Trophoblast cell (in vitro differentiated cells and primary cell): Measurements from ENCODE around the gene DIS3L2.

ENCODE experiments used
- DNase-seq, 2 donors: peaks; one replicate each; pipeline ENCODE4 v3.0.0-alpha.2; 2016
- H2AFZ ChIP-seq: 2 replicates; pipeline ENCODE4 v1.6.1; 2013; ENCODE audit warnings: low read length, moderate library complexity, mild to moderate bottlenecking; ENCODE audit not compliant: insufficient read depth, poor library complexity
- H2AK5ac ChIP-seq: 2 replicates; pipeline ENCODE4 v1.6.1; 2013; ENCODE audit warnings: mild to moderate bottlenecking, low read length
- H2BK120ac ChIP-seq: 2 replicates; pipeline ENCODE4 v1.6.1; 2013; ENCODE audit warnings: low read length, mild to moderate bottlenecking, moderate library complexity; ENCODE audit not compliant: insufficient read depth, poor library complexity
- H2BK12ac ChIP-seq: 2 replicates; pipeline ENCODE4 v1.6.1; 2013; ENCODE audit warnings: mild to moderate bottlenecking, low read length, moderate library complexity
- H2BK5ac ChIP-seq: 2 replicates; pipeline ENCODE4 v1.6.1; 2013; ENCODE audit warnings: low read length, low read depth, moderate library complexity, mild to moderate bottlenecking; ENCODE audit not compliant: poor library complexity
- H3K14ac ChIP-seq: 2 replicates; pipeline ENCODE4 v1.6.1; 2013; ENCODE audit warnings: mild to moderate bottlenecking, low read length
- H3K18ac ChIP-seq: 2 replicates; pipeline ENCODE4 v1.6.1; 2013; ENCODE audit warnings: mild to moderate bottlenecking, low read length
- H3K23ac ChIP-seq: 2 replicates; pipeline ENCODE4 v1.6.1; 2013; ENCODE audit warnings: low read length
- H3K27ac ChIP-seq: 2 replicates; pipeline ENCODE4 v1.5.1; 2013; ENCODE audit warnings: low read depth, mild to moderate bottlenecking, inconsistent platforms, low read length, moderate library complexity
- H3K27me3 ChIP-seq: 2 replicates; pipeline ENCODE4 v1.6.1; 2013; ENCODE audit warnings: inconsistent platforms, mild to moderate bottlenecking, low read length, moderate library complexity; ENCODE audit not compliant: insufficient read depth
- H3K36me3 ChIP-seq, 2 experiments: 1 replicate in 1 of 2; 2 replicates in 1 of 2; pipeline ENCODE4 v1.6.1; 2013; ENCODE audit warnings: low read length in 2 of 2, mild to moderate bottlenecking in 2 of 2, moderate library complexity in 1 of 2; ENCODE audit not compliant: insufficient read depth in 2 of 2, control insufficient read depth in 1 of 2
- H3K4ac ChIP-seq: 2 replicates; pipeline ENCODE4 v1.6.1; 2013; ENCODE audit warnings: low read depth, mild to moderate bottlenecking, low read length, moderate library complexity
- H3K4me1 ChIP-seq, 2 experiments: 1 replicate in 1 of 2; 2 replicates in 1 of 2; pipeline ENCODE4 v1.6.1; 2013; ENCODE audit warnings: low read length in 2 of 2, mild to moderate bottlenecking in 2 of 2, moderate library complexity in 1 of 2; ENCODE audit not compliant: insufficient read depth in 2 of 2, control insufficient read depth in 1 of 2
- H3K4me2 ChIP-seq: 2 replicates; pipeline ENCODE4 v1.6.1; 2013; ENCODE audit warnings: inconsistent platforms, mild to moderate bottlenecking, low read length, moderate library complexity
- H3K4me3 ChIP-seq: 2 replicates; pipeline ENCODE4 v1.5.1; 2013; ENCODE audit warnings: mild to moderate bottlenecking, low read depth, low read length, inconsistent platforms
- H3K79me1 ChIP-seq: one replicate; pipeline ENCODE4 v1.6.1; 2013; ENCODE audit warnings: low read length
- H3K79me2 ChIP-seq: 2 replicates; pipeline ENCODE4 v1.6.1; 2013; ENCODE audit warnings: low read length, mild to moderate bottlenecking; ENCODE audit not compliant: control insufficient read depth, insufficient read depth, poor library complexity
- H3K9ac ChIP-seq: 2 replicates; pipeline ENCODE4 v1.6.1; 2013; ENCODE audit warnings: mild to moderate bottlenecking, low read length
- H3K9me3 ChIP-seq: 2 replicates; pipeline ENCODE4 v1.6.1; 2013; ENCODE audit warnings: low read depth, mild to moderate bottlenecking, control low read depth, inconsistent platforms, low read length; ENCODE audit not compliant: insufficient read depth
- H4K12ac ChIP-seq: 2 replicates; pipeline ENCODE4 v1.6.1; 2013; ENCODE audit warnings: low read depth, mild to moderate bottlenecking, low read length, moderate library complexity
- H4K8ac ChIP-seq: 2 replicates; pipeline ENCODE4 v1.6.1; 2013; ENCODE audit warnings: low read depth, mild to moderate bottlenecking, low read length, moderate library complexity
- H4K91ac ChIP-seq: one replicate; pipeline ENCODE4 v1.6.1; 2013; ENCODE audit warnings: low read depth, mild to moderate bottlenecking, low read length, moderate library complexity
- WGBS: extraction: QIAGEN DNeasy Blood & Tissue Kit; methylation state at CpG from one replicate; pipeline ENCODE4 v1.1.7; 2013; ENCODE audit warnings: missing lambda C conversion rate; ENCODE audit not compliant: insufficient read length, insufficient coverage; ENCODE audit errors: extremely low coverage; 5-methylcytosine and 5-hydroxymethylcytosine counted together

DIS3L2 gene

DNA sequence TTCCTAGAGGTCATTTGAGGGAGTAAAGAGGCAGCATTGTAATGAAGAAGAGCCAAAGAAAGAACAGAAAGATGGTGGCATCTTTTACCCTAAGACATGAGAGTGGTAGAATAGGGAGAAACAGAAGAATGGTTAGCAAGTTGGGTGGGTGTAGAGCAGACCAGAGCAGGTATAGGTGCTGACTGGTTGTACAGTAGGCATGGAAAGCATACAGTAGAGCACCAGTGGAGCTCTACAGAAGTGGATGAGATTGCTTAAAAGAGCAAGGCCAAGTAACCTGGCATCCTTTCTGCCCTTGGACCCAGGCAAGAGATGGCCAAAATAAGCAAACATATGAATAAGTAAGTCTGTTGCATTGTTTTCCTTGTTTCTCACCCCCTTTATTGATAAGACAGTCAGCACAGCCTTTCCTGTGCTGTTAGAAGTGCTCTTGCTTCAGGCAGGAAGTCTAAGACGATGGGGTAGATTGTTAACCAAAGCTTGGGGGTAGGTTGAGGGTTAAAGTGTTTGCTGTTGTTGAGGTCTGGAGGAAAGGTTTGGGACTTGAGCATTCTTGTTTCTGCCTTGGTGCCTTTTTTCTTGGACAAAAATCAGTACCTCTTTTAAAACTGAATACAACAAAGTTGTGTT is 76.9 kb downstream of the DIS3L2 start:
- no peak overlapping the region for H4K8ac ChIP-seq
- no peaks in the 10 kb centered on the region for H3K4me1 ChIP-seq
- no peak overlapping the region for H3K4ac ChIP-seq
- WGBS: no CpG with 5 or more reads among the region's 1 CpG
- no peak overlapping the region for H3K27ac ChIP-seq
- no peak for DNase-seq
- H3K79me1 ChIP-seq: no peaks in the 10 kb centered on the region
- H2AFZ ChIP-seq: no peak overlapping the region
- H3K4me2 ChIP-seq: no peak overlapping the region
- H3K27me3 ChIP-seq: no peaks in the 10 kb centered on the region
- H3K23ac ChIP-seq: no peak overlapping the region
- no peak overlapping the region for H2BK12ac ChIP-seq
- H4K12ac ChIP-seq: no peak overlapping the region
- no peaks in the 10 kb centered on the region for H3K79me2 ChIP-seq
- H2BK5ac ChIP-seq: no peak overlapping the region
- H3K9ac ChIP-seq: no peak overlapping the region
- no peak overlapping the region for H3K4me3 ChIP-seq
- H2BK120ac ChIP-seq: no peak overlapping the region
- no peak overlapping the region for H4K91ac ChIP-seq
- no peaks in the 10 kb centered on the region for H3K36me3 ChIP-seq
- no peak overlapping the region for H2AK5ac ChIP-seq
- no peak overlapping the region for H3K18ac ChIP-seq
- no peak overlapping the region for H3K14ac ChIP-seq
- no peaks in the 10 kb centered on the region for H3K9me3 ChIP-seq

DNA sequence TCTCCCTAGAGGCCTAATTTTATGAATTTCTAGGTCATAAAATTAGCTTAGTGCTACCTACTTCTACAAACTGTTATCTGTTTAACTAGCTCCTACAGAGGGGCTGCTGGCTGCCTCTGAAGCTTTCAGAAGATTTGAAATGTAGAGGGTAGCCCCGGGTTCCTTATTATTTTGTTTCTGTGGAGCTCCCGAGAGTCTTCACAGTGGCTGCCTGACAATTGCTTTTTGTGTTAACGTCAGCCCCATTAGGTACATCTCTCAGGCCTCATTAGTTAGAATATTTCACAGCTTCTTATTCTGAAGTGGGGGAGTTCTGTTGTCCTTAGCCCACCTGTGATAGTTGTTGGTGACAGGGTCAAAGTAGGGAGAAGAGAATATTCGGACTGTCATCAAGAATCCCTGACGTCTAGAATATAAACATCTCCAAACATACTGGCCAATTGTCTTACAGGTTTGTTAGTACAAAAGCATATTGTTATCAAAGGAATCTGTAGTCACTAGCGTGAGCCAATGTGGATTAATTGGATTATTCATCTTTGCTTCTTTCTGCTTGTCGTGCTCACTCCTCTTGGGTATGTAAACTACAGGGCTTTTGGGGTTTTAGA is 77.5 kb downstream of the DIS3L2 start:
- Histone ChIP-seq H2AFZ (no peak overlapping the region), H3K14ac (no peak overlapping the region), H3K4me2 (no peak overlapping the region), H3K36me3 (no peaks in the 10 kb centered on the region), H3K4me1 (no peaks in the 10 kb centered on the region), H4K8ac (no peak overlapping the region), H3K79me1 (no peaks in the 10 kb centered on the region), H3K9ac (no peak overlapping the region), H3K27me3 (no peaks in the 10 kb centered on the region), H3K4me3 (no peak overlapping the region), H3K4ac (no peak overlapping the region), H4K12ac (no peak overlapping the region), H3K79me2 (no peaks in the 10 kb centered on the region), H2BK12ac (no peak overlapping the region), H2AK5ac (no peak overlapping the region), H4K91ac (no peak overlapping the region), H2BK5ac (no peak overlapping the region), H3K9me3 (no peaks in the 10 kb centered on the region), H3K23ac (no peak overlapping the region), H3K27ac (no peak overlapping the region), H3K18ac (no peak overlapping the region), H2BK120ac (no peak overlapping the region)
- WGBS: no CpG with 5 or more reads among the region's 7 CpGs
- no peak for DNase-seq

DNA sequence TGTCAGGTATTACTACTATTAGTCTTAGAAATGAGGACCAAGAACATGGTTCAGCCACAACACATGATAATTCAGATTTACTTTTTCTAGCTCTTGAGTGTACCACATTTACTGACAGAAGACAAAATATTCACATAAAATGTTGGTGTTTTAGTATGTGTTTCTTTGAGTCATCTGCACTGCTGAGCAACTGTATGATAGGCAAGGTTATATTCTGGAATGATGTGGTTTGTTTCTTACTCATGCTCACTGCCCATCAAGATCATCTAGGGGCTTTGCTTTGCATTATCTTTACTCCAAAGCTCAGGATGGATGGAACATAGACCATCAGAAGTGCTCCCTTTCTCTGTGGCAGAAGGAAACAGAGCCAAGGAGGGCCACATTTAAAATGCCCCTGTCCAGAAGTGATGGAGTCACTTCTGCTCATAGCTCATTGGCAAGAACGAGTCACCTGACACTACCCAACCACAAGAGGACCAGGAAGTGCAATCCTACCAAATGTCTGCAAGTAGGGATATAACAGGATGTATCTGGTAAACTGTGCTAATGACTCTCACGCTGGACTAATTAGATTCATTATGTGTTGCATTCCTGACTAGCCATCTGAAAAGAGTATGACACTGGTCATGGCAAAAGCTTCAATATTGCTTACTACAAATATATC is 81.5 kb downstream of the DIS3L2 start:
- Histone ChIP-seq H4K12ac (no peak overlapping the region), H4K91ac (no peak overlapping the region), H3K23ac (no peak overlapping the region), H2AK5ac (no peak overlapping the region), H3K79me1 (no peaks in the 10 kb centered on the region), H3K4ac (no peak overlapping the region), H3K9ac (no peak overlapping the region), H3K27ac (no peak overlapping the region), H3K79me2 (no peaks in the 10 kb centered on the region), H3K4me3 (no peak overlapping the region), H2BK5ac (no peak overlapping the region), H3K36me3 (no peaks in the 10 kb centered on the region), H4K8ac (no peak overlapping the region), H3K18ac (no peak overlapping the region), H2AFZ (no peak overlapping the region), H3K4me2 (no peak overlapping the region), H3K14ac (no peak overlapping the region), H2BK12ac (no peak overlapping the region), H3K27me3 (no peaks in the 10 kb centered on the region), H2BK120ac (no peak overlapping the region), H3K4me1 (no peaks in the 10 kb centered on the region), H3K9me3 (no peaks in the 10 kb centered on the region)
- no peak for DNase-seq
- whole genome bisulfite sequencing: no CpG with 5 or more reads among the region's 2 CpGs

DNA sequence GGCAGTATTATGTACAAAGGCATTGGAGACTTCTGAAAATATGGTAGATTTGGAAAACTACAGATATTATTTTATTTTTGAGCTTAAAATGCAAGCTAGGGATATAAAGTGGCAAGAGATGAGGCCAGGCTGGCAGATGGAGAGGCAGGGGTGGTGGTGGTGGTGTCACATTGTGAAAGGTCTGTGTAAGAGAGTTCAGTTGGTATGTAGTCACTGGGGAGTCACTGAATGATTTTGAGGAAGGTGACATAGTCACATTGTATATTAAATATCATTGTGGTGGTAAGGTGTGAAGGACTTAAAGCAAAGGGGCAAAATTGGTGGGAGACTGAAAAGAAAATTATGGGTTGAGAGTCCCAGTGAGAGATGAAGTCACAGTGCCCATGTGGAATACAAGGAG is 82.5 kb downstream of the DIS3L2 start:
- H3K9me3 ChIP-seq: no peaks in the 10 kb centered on the region
- H3K4me2 ChIP-seq: no peak overlapping the region
- H3K27ac ChIP-seq: no peak overlapping the region
- no peak overlapping the region for H4K12ac ChIP-seq
- no peak overlapping the region for H4K91ac ChIP-seq
- no peak overlapping the region for H3K4ac ChIP-seq
- H3K4me1 ChIP-seq: no peaks in the 10 kb centered on the region
- no peaks in the 10 kb centered on the region for H3K27me3 ChIP-seq
- H3K14ac ChIP-seq: no peak overlapping the region
- no peak overlapping the region for H2BK120ac ChIP-seq
- no peaks in the 10 kb centered on the region for H3K36me3 ChIP-seq
- H3K9ac ChIP-seq: no peak overlapping the region
- no peaks in the 10 kb centered on the region for H3K79me1 ChIP-seq
- H3K79me2 ChIP-seq: no peaks in the 10 kb centered on the region
- H2AFZ ChIP-seq: no peak overlapping the region
- no peak for DNase-seq
- no peak overlapping the region for H2AK5ac ChIP-seq
- no peak overlapping the region for H2BK5ac ChIP-seq
- no peak overlapping the region for H3K18ac ChIP-seq
- no peak overlapping the region for H3K23ac ChIP-seq
- H4K8ac ChIP-seq: no peak overlapping the region
- H3K4me3 ChIP-seq: no peak overlapping the region
- no peak overlapping the region for H2BK12ac ChIP-seq
